Esophagus squamous epithelium (tissue), 5 donors: ENCODE data around the gene PSMD6. TPM values are rescaled to one million over a fixed set of nuclear protein-coding genes. Genes with fewer than 3 reads are reported as not detected.

ENCODE experiments used
- DNase-seq: peaks from one replicate; lab custom pipeline; 2025; lab: John Stamatoyannopoulos, UW
- H3K27ac ChIP-seq, 4 donors: fragments of 200-600 bp; sonication (generic); one replicate each; pipeline ENCODE4 v1.5.1; 2016 to 2019; ENCODE audit warnings: mild to moderate bottlenecking in 1 of 4
- H3K27me3 ChIP-seq, 4 donors: fragments of 200-600 bp; sonication (generic); 1 replicate in 3 of 4; 2 replicates in 1 of 4; pipeline versions ENCODE4 v1.5.1 to v1.6.0; 2017 to 2021; ENCODE audit warnings: antibody characterized with exemption in 1 of 4
- H3K36me3 ChIP-seq, 3 donors: fragments of 200-600 bp; sonication (generic); one replicate each; pipeline ENCODE4 v1.5.1; 2016 to 2019
- H3K4me1 ChIP-seq, 3 donors: fragments of 200-600 bp; sonication (generic); one replicate each; pipeline ENCODE4 v1.5.1; 2017 to 2019
- H3K4me3 ChIP-seq, 4 donors: fragments of 200-600 bp; sonication (generic); 1 replicate in 3 of 4; 2 replicates in 1 of 4; pipeline ENCODE4 v1.5.1; 2016 to 2019; ENCODE audit warnings: mild to moderate bottlenecking in 2 of 4, moderate library complexity in 1 of 4
- H3K9me3 ChIP-seq, 3 donors: fragments of 200-600 bp; sonication (generic); one replicate each; pipeline ENCODE4 v1.5.1; 2016 to 2019
- CTCF ChIP-seq, 6 experiments: fragments of 450-650 bp in 4 of 6; fragments of 200-600 bp in 2 of 6; sonication (generic) in 2 of 6; IDR thresholded peaks; one replicate each; pipeline ENCODE4 v1.5.1; 2016 to 2019; ENCODE audit warnings: antibody characterized with exemption in 6 of 6, mild to moderate bottlenecking in 4 of 6, moderate library complexity in 4 of 6
- POLR2A ChIP-seq, 4 donors: fragments of 450-650 bp; IDR thresholded peaks; one replicate each; pipeline ENCODE4 v1.6.1; 2017; ENCODE audit warnings: antibody characterized with exemption in 4 of 4, mild to moderate bottlenecking in 4 of 4, moderate library complexity in 3 of 4
- WGBS, 2 donors: methylation state at CpG; one replicate each; pipeline ENCODE4 v1.1.5; 2018; 5-methylcytosine and 5-hydroxymethylcytosine counted together
- intact Hi-C: fragments of 100-400 bp; cut with DNase I; formaldehyde crosslinking; loops from one replicate; pipeline ENCODE4 v1.15.0; 2022
- total RNA-seq, 4 donors: library from RNA; depleted of rRNA; stranded (reverse); fragments of >200 nt; gene quantifications; one replicate each; pipeline ENCODE4 v1.1.0, GENCODE V29; 2016
- donor health status: DM: yes; HTN: yes; CAD: no.

The PSMD6 gene
- total RNA-seq, 4 donors from 2014 or later: 53.1 to 102 (median 81.6) TPM

- peak overlapping the region in 3 of 4 donors; percentile 63 to 83 (median 71) for H3K27ac ChIP-seq
- WGBS, 2 donors: 38 to 39% methylated on average over 2 of the region's 2 CpGs
- H3K9me3 ChIP-seq: no peaks in the 10 kb centered on the region
- H3K4me1 ChIP-seq: peaks cover 18 to 89% (median 43%) of the 10 kb centered on the region in 3 donors
- H3K4me3 ChIP-seq: peak overlapping the region in 1 of 4 donors; percentile 18
- no peak for DNase-seq
- TF ChIP-seq POLR2A (IDR thresholded peaks at IDR 0.05): no peak
- TF ChIP-seq CTCF (IDR thresholded peaks at IDR 0.05): no peak
- intact Hi-C loops: no loop called here
- no peaks in the 10 kb centered on the region for H3K27me3 ChIP-seq
- H3K36me3 ChIP-seq: peaks cover 0 to 9% (median 0%) of the 10 kb centered on the region in 3 donors
Observed at GRCh38 chr3:63969876-63970275, 53.4 kb downstream of the PSMD6 start.

GRCh38 chr3:63968612-63969350, 54.5 kb downstream of the PSMD6 start:
- H3K4me1 ChIP-seq: peaks cover 18 to 89% (median 47%) of the 10 kb centered on the region in 3 donors
- TF ChIP-seq POLR2A (IDR thresholded peaks at IDR 0.05) (no peak), CTCF (IDR thresholded peaks at IDR 0.05) (no peak)
- DNase-seq: no peak
- H3K4me3 ChIP-seq: peak overlapping the region in 3 of 4 donors; percentile 17 to 46 (median 42)
- WGBS, 2 donors: 20 to 34% methylated on average over 3 of the region's 3 CpGs
- no peaks in the 10 kb centered on the region for H3K9me3 ChIP-seq
- no peaks in the 10 kb centered on the region for H3K27me3 ChIP-seq
- intact Hi-C loops: no loop called here
- H3K36me3 ChIP-seq: peaks cover 0 to 6% (median 0%) of the 10 kb centered on the region in 3 donors
- peak overlapping the region; percentile 13 to 83 (median 72) for H3K27ac ChIP-seq

GRCh38 chr3:63967675-63968611, 55.4 kb downstream of the PSMD6 start:
- 30 to 32% methylated on average over 9 of the region's 11 CpGs for WGBS, 2 donors
- H3K27me3 ChIP-seq: no peaks in the 10 kb centered on the region
- peak overlapping the region; percentile 3 to 83 (median 72) for H3K27ac ChIP-seq
- H3K4me3 ChIP-seq: peak overlapping the region in 3 of 4 donors; percentile 16 to 46 (median 42)
- TF ChIP-seq POLR2A (IDR thresholded peaks at IDR 0.05): peak in 1 of 4 donors; percentile 27
- no peak for TF ChIP-seq CTCF (IDR thresholded peaks at IDR 0.05)
- peaks cover 15 to 82% (median 46%) of the 10 kb centered on the region in 3 donors for H3K4me1 ChIP-seq
- H3K9me3 ChIP-seq: no peaks in the 10 kb centered on the region
- peaks cover 0 to 1% (median 0%) of the 10 kb centered on the region in 3 donors for H3K36me3 ChIP-seq
- intact Hi-C loops: no loop called here
- no peak for DNase-seq

GRCh38 chr3:63966871-63967270, 56.4 kb downstream of the PSMD6 start:
- peaks cover 8 to 77% (median 36%) of the 10 kb centered on the region in 3 donors for H3K4me1 ChIP-seq
- TF ChIP-seq POLR2A (IDR thresholded peaks at IDR 0.05) (no peak), CTCF (IDR thresholded peaks at IDR 0.05) (no peak)
- H3K9me3 ChIP-seq: no peaks in the 10 kb centered on the region
- WGBS, 2 donors: 100% methylated on average over 1 of the region's 1 CpG
- DNase-seq: no peak
- no peak overlapping the region for H3K4me3 ChIP-seq
- H3K36me3 ChIP-seq: peaks cover 0 to 8% (median 0%) of the 10 kb centered on the region in 3 donors
- H3K27ac ChIP-seq: peak overlapping the region; percentile 4 to 83 (median 37)
- intact Hi-C loops: no loop called here
- no peaks in the 10 kb centered on the region for H3K27me3 ChIP-seq
